GM18909 (cell line): ENCODE results near the gene FER.

ENCODE experiments used
- ATAC-seq: cut with Tn5 transposase; IDR thresholded peaks from one replicate; pipeline ENCODE4 v1.9.1; 2021; ENCODE audit warnings: mild to moderate bottlenecking; ENCODE audit not compliant: unreplicated experiment, poor library complexity

The FER gene

DNA sequence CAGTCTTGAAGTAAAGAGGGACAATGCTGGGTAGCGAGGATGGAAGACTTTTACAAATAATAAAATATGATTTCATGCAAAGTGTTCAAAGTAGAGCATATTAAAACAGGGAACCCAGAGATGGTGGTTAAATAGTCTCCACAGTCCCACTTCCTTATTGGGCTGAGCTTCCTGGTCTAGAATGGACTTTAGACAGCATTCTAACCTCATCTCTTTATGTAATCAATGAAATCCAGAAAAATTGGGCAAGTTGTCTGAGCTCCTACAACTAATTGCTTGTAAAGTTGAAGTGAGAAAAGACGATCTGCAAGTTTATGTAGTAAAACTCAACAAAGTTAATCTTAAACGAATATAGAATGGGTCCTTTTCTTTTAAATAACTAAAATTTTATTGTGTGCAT is 333.2 kb downstream of the FER start:
- no peak for ATAC-seq

DNA sequence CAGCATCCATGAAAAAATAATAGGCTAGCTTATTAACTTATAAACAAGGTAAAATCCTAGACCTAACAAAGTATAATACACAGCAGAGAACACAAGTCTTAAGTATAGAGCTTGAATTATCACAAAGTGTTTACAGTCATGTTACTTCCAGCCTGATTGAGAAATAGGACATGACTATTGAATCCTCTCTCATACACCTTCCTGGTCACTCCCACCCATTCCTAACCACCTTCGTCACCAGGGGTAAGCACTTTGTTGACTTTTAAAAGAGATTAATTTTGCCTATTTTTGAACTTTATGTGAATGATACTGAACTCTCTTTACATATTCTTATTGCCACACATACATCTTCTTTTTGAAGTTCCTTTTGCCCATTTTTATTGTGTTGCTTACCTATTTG is 336.2 kb downstream of the FER start:
- ATAC-seq: no peak

DNA sequence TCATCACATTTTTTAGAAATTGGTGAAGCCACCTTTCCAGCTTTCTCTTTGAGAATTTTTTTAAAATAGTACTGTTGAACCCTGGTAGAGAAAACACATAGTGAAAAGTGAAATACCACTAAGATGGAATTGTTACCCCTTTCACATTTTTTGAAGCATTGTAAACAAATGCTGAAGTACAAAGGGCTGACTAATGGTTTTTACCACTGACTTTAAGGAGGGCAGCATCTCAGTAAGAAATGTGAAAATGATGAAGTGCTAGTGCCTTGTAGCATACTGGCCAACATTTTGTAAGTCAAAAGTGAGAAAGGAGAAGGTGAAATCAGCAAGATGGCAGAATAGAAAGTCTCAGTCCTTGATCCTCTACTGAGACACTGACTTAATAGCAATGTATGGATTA is 341.5 kb downstream of the FER start:
- no peak for ATAC-seq

DNA sequence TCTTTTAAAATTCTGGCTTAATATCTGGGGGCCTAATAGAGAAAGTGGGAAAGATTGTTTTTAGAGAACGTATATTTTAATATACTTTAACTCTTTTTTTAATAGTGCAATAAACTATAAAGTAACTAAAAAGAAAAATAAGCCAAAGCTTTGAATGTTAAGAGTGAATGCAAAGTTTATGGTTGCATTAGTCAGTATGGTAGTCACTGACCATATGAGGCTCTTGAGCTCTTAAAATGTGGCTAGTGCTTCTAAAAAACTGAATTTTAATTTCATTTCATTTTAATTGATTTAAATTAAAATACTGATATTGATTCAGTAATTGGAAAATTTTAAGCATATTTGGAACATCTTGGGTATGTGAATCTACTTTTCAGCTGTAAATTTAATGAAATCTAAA is 351.4 kb downstream of the FER start:
- no peak for ATAC-seq

DNA sequence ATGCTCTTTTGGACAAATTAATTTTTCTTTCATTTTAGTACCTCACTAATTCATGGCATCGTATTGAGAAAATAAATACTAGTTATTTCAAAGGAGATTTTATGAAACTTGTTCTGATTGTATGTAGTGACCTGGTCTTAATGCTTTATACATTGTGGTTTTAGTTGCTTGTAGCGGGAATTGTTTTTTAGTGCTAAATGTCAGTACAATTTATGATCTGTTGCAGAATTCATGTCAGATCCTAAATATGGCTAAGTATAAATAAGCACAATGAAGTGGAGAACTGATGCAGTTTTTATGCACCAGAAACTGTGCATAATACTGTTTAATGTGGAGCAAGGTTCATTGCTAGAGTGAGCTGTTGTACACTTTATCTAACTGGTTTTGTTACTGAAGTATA is 353.3 kb downstream of the FER start:
- ATAC-seq: no peak

DNA sequence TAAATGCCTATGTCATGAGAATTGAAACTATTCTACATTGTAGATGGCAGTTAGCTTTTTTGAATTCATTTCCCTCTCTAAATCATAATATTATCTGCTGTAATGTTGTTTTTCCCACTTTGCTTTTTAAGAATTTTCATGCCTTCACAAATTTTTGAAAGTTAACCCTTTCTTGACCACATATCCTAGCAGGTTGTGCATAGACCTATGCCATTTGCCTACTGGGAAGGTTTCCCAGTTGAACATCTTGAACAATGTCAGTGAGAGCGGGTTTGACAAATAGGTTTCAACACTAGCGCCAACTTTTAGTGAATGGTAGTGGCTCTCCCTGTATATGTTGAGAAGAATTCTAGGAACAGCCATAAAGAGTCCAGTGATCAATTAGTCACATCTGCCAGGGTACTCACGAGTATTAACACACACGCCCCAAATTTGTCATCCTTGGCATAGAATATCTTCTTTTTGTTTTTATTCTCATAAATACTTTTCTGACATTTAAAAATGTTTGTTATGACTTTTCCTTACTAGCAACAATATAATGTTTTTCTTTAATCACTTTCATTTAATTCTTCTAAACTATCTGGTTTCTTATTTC is 354.5 kb downstream of the FER start:
- no peak for ATAC-seq

DNA sequence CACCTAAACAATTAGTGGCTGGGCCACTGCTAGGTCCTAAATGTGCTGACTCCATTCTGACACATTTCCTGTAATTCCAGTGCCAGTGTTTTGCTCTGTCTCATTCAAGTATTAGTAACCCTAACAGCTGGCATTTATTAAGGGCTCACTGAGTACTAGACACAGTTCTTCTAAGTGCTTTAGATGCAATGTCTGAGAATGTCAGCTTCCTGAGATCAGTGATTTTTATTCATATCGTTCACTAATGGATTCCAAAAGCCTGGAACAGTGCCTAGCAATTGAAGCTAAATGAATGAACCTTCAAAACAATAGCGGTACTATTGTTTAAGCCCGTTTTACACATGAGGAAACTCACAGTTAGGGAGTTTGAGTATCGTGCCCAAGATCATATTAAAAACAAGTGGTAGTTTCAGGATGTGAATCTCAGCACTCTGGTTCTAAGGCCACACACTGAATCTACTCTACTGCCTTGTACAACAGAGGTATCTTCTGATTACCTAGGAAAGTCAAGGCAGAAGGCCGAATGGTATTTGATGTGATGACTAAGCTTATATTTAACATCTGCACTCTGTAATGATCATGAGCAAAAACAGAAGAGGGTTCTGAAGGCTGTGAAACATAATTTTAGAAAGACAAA is 358.1 kb downstream of the FER start:
- no peak for ATAC-seq

DNA sequence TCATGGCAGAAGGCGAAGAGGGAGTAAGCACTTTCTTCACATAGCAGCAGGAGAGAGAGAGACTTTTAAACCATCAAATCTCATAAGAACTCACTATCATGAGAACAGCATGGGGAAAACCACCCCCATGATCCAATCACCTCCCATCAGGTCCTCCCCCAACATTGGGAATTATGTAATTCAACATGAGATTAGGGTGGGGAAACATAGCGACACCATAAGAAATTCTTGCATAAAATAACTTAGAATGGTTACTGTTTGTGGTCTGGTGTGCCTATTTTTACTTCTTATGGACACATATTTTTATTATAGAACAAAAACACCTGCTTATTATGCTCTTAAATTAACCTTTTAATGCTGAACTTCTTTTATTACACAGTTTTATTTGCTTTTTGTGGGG is 364.0 kb downstream of the FER start:
- ATAC-seq: no peak

DNA sequence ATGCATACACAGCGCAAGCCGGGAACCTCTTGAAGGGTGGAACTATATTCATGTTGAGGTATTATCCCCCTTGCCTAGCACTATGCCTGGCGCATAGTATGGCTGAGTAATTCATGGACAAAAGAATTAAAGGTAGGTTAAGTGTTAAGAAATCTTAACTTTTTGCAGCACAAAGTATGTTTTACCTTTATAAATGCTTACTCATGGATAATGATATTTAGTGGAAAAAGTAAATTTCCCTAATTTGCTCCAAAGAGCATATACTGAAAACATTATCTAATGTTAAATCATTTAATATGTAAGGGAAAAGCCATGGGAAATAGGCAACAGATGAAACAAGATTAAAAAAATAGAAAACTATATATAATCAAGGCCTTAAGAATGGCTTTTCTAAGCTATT is 365.9 kb downstream of the FER start:
- no peak for ATAC-seq

DNA sequence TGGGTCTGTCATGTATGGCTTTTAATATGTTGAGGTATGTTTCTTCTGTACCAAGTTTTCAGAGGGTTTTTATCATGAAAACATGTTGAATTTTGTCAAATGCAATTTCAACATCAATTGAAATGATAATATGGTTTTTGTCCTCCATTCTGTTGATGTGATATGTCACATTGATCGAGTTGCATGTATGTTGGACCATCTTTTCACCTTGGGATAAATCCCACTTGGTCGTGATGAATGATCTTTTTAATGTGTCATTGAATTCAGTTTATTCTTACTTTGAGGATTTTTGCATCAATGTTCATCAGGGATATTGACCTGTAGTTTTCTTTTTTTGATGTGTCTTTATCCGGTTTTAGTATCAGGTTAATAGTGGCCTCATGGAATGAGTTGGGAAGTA is 373.5 kb downstream of the FER start:
- ATAC-seq: no peak

DNA sequence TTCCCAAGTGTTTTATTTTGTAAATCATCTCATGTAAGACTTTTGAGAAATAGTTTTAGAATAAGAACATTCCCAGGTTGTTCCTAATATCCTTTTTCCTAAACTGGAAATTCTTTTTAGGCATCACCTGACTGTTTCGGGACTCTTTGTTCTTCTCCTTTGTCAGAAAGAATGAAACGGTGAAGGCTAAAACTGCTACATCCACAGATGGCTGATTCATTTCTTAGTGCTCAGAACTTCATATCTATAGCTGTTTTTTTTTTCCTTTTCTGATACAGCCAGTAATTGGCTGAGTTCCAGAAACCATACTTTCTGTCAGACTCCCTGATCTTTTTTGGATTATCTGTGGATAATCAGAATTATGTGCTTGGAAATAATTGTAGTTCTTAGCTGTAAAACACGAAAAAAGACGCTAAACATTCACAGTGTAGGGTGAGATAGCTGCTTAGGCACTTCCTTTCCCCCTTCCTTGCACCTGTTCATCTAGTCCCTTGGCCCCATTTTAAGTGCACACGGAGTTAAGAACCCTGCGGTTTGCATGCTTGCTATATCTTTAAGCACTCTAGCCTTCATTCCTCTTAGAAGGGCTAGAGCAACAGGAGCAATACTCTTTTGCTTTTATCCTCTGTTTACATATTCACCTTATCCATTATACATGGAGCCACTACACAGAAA is 378.2 kb downstream of the FER start:
- no peak for ATAC-seq

DNA sequence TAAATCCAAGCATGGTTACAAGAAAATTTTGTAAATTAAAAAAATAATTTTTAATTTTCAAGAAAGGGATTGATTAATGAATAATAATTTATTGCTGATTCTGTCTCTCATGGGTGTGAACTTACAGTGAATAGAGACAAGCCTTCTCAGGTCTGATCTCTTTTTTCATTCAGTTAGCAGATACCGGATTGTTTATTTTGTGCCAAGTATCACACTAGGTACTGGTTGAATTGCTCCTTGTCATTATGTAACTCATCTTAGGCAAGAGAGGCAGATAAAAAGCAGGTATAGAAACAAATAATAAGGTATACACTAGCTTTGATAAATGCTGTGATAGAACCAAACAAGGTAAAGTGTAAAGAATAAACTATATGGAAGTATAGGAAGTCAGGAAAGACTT is 378.8 kb downstream of the FER start:
- ATAC-seq: no peak

DNA sequence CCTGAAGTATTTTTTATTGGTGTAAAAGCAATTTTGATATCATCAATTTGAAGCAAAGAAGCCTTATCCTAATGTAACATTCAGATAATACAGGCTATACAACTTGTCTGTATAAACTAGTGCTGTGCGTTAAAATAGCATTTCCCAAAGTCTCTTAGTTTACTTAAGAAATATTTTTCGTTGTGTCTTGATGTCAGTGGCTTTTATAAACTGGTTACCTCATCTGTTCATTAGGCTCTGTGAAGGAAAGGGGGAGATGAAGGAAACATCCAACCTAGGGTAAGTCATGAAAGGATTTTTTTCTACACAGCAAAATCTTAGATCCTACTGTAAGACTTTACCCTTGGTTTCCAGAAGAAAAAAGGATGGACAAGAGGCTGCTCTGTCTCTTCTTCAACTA is 389.2 kb downstream of the FER start:
- no peak for ATAC-seq

DNA sequence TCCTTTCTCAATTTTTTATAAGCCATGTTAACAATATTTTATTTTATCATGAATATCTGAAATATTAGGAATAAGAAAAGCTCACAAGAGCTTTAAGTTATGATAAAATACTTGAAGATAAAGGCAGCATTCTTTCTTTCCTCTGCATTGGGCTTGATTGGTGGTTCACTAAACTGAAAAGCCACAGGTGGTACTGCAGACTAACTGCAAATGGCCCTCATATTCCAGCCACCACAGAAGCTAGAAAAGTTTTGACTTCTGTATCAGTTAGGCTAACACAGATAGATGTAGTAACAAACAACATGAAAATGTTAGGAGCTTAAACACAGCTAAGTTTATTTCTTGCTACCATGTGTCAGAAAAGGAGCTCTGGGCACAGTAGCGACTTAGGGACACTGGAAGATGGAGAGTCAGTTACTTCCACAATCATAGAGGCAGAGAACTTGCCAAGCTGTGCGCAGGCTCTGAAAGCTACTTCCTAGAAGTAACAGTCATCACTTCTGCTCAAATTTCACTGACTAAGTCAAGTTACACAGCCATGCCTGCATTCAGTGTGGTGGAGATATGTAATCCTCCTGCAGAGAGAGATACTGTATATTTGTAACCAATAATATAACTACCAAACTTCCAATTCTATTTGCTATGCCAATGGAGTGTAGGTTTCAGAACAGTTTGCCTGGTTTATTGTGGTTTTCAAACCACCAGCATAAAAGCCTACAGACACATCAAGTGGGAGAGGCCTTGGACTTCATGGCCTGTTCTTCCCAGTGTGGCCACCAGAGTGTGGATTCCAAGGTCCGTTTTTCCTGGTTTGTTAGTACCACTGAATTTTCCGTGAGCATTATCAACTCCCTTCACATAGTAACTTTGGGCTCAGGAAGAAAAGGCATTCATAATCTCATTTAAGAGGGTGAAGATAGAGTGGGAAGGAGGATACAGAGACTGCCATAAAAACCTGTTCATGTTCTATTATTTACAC is 393.8 kb downstream of the FER start:
- no peak for ATAC-seq

DNA sequence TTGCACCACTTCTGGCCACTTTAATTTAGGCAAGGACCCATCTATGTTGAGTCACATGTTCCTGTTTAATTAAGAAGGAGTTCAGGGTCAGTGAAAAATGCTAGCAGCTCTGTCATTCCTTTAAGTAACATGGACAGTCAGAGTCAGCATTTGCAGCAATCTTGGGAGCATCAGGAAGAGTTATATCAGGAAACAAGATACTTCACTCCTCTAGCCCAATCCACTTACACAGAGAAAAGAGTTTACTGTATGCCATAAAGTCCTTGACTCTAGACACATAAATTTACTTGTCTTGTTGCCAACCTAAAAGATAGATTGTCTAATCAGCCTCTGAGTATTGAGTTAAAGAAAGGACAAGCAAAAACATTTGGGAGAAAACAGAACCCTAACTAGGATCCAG is 395.3 kb downstream of the FER start:
- no peak for ATAC-seq

DNA sequence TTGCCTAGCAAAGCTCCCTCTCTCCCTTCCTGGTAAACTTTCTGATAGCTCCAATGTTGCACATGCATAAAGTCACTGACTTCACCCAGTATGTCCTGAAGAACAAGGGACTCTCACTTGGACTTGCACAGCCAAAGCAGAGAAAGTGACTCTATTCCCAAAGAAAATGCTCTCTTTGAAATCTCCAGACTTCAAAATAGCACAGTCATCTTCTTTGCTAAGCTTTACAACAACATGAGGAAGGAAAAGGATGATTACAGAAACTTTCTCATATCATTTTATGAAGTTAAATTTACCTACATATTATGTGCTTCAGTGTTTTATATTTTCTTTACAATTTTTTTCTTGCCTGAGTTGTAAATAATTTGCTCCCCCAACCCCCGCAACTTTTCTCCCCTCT is 397.4 kb downstream of the FER start:
- no peak for ATAC-seq

DNA sequence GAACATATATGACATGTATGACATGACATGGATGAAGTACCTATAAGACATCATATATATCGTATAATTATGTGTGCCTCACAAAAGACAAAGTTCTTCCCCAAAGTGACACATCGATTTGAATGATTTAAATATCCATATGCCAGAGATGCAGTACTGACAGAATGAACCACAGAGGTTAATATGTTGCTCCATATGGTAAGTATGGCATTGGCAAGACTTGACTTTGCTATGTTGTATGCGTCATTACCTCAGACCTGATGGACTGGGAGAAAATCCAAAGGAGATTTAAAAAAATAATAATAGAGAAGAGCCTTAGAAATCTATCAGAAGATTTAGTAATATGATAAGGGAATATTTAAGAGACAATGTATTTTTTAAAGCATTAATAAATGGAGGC is 398.9 kb downstream of the FER start:
- ATAC-seq: no peak

DNA sequence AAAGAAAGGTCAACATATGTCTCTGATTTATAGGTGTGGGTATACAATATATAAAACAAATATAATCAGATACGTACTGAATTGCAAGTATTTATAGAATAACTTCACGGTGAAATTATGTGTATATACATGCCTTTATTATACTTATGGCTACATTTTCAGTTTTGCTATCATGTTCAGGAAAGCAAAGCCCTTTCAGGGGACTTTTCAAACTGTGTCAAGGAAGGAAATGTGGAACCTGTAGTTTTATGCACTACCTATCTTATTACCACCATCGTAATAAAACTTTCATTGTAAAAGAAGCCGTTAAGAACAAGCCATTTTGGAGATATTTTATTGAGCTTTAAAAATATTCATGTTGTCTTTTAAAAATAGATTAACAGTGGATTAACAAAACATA is 404.9 kb downstream of the FER start:
- no peak for ATAC-seq

DNA sequence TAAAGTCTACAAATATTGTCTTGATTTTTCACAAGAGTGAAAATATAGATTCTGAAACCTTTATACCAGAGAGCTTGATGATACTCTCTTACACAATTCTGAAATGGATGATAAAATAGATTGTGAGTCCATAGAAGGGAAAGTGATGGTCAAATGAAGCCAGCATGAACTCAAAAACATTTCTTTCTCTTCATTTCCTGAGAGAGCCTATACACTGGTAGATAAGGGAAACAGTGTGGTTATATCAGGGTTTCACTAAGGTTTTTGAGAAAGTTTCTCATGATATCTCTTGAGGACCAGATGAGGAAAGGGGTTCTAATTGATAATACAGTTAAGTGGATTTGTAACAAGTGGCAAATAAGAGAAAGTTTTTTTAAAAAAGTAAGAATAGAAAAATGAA is 407.9 kb downstream of the FER start:
- ATAC-seq: peak; percentile 75

DNA sequence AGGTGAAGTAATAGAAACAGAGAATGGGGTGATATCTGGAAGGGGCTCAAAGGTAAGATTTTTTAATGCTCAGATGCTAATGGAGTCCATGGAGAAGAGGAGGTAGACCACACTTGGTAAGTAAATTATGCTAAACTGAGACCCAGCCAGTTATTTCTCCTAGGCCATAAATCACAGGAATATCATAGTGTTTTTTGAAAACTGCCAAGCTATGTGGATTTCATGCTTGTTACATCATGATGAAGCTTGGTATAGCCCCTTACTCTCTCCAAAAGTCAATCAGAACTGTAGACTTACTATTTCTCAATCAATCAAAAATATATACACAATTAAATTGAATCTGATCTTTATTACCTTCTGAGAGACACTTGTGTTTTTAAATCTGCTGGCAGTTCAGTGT is 409.2 kb downstream of the FER start:
- no peak for ATAC-seq

DNA sequence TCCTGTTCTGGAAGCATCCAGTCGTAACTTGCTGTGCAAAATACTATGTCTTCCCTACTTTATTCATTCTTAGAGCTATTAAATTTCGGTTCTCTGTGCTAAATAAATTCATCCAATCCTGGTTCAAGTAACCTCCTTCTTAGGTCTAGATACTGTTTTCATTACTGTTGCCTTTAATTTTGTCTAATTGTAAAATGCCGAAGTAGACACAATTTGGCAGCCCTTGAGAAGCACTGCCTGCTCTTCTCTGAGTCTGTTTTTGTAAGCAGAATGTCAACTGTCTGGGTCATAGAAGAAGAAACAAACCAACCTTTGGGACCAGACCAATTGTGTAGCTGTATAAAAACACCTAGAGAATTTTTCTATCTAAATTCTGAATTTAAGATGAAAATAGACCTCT is 412.8 kb downstream of the FER start:
- no peak for ATAC-seq
